Right lobe of liver (tissue), 4 donors: ENCODE results near the gene GSG1L.

Source experiments
- POLR2A ChIP-seq: fragments of 450-650 bp; IDR thresholded peaks from one replicate; pipeline ENCODE4 v1.6.1; 2017; ENCODE audit warnings: antibody characterized with exemption, mild to moderate bottlenecking
- TF ChIP-seq, protein P1 (sequence below), 4 donors: fragments of 200-600 bp in 3 of 4; fragments of 450-650 bp in 1 of 4; IDR thresholded peaks; one replicate each; pipeline versions ENCODE4 v1.5.1 to v1.8.0; 2016 to 2022; ENCODE audit warnings: antibody characterized with exemption in 4 of 4, mild to moderate bottlenecking in 2 of 4
- donor health status: DM: no; HTN: no; CAD: no.
- donor health status: DM: no; HTN: no; CAD: no.
- donor health status: DM: no; HTN: yes; CAD: no.

GRCh38 chr16:27902551-27902950 lies 161.0 kb downstream of the GSG1L start:
- TF ChIP-seq, protein P1, sequence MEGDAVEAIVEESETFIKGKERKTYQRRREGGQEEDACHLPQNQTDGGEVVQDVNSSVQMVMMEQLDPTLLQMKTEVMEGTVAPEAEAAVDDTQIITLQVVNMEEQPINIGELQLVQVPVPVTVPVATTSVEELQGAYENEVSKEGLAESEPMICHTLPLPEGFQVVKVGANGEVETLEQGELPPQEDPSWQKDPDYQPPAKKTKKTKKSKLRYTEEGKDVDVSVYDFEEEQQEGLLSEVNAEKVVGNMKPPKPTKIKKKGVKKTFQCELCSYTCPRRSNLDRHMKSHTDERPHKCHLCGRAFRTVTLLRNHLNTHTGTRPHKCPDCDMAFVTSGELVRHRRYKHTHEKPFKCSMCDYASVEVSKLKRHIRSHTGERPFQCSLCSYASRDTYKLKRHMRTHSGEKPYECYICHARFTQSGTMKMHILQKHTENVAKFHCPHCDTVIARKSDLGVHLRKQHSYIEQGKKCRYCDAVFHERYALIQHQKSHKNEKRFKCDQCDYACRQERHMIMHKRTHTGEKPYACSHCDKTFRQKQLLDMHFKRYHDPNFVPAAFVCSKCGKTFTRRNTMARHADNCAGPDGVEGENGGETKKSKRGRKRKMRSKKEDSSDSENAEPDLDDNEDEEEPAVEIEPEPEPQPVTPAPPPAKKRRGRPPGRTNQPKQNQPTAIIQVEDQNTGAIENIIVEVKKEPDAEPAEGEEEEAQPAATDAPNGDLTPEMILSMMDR (IDR thresholded peaks at IDR 0.05): no peak
- TF ChIP-seq POLR2A: no peak
